RCC 7860 (cell line): ENCODE data around the gene ATF6.
A peak's percentile ranks its signal among the peaks of the same experiment; 100 is the strongest.
"Not testable (repeated sequence)": the region's sequence is repeated elsewhere in the genome, so short reads cannot be mapped to it uniquely, and the experiment has no call there.

Experiments
- DNase-seq: peaks from one replicate; pipeline ENCODE4 v3.0.0-alpha.2; 2015; ENCODE audit warnings: low spot score
- FAIRE-seq: peaks from 2 replicates; lab custom pipeline; 2012; peaks lifted over from hg19 to GRCh38; lab: Jason Lieb, UNC

The ATF6 gene

GRCh38 chr1:161731981-161732718, 34.0 kb upstream of the ATF6 start:
- FAIRE-seq (no peak), DNase-seq (no peak)

GRCh38 chr1:161733526-161733925, 32.6 kb upstream of the ATF6 start:
- DNase-seq: peak; percentile 55
- peak; percentile 66 for FAIRE-seq

GRCh38 chr1:161735837-161736236, 30.3 kb upstream of the ATF6 start:
- DNase-seq: no peak

GRCh38 chr1:161736335-161736969, 29.7 kb upstream of the ATF6 start:
- DNase-seq: no peak
- FAIRE-seq: no peak

More at GRCh38 chr1:161735837-161736236, 30.3 kb upstream of the ATF6 start:
- FAIRE-seq: no peak

- FAIRE-seq: no peak
- DNase-seq: no peak
These were observed 28.5 kb upstream of the ATF6 start for GRCh38 chr1:161737625-161738024.

- no peak for FAIRE-seq
- peak; percentile 40 for DNase-seq
These were observed 27.4 kb upstream of the ATF6 start for GRCh38 chr1:161738627-161739287.

GRCh38 chr1:161739865-161740566, 26.1 kb upstream of the ATF6 start:
- DNase-seq (no peak), FAIRE-seq (no peak)

GRCh38 chr1:161740921-161741320, 25.2 kb upstream of the ATF6 start:
- FAIRE-seq (no peak), DNase-seq (no peak)

- DNase-seq: no peak
- no peak for FAIRE-seq
These were observed 22.9 kb upstream of the ATF6 start for GRCh38 chr1:161743231-161743630.

GRCh38 chr1:161747801-161748200, 18.3 kb upstream of the ATF6 start:
- DNase-seq: no peak
- FAIRE-seq: no peak

- DNase-seq (peak; percentile 89), FAIRE-seq (peak; percentile 49)
These were observed 16.4 kb upstream of the ATF6 start, which contains the start of gene DUSP12 for GRCh38 chr1:161749509-161750407. DUSP12 (plus strand) TSS chr1:161749786; CDS start chr1:161749802, 16 bp downstream.

- DNase-seq (no peak), FAIRE-seq (no peak)
These were observed 2.5 kb upstream of the ATF6 start for GRCh38 chr1:161763522-161764098.

GRCh38 chr1:161768461-161768860, 2.3 kb downstream of the ATF6 start:
- DNase-seq (no peak), FAIRE-seq (no peak)

- DNase-seq (no peak), FAIRE-seq (no peak)
These were observed 3.0 kb downstream of the ATF6 start for GRCh38 chr1:161768986-161769672.

GRCh38 chr1:161769673-161770045, 3.5 kb downstream of the ATF6 start:
- FAIRE-seq, DNase-seq: not testable (repeated sequence)

- DNase-seq: no peak
- no peak for FAIRE-seq
These were observed 4.1 kb downstream of the ATF6 start for GRCh38 chr1:161770250-161770649.

- DNase-seq (no peak), FAIRE-seq (no peak)
These were observed 5.0 kb downstream of the ATF6 start for GRCh38 chr1:161771161-161771560.

GRCh38 chr1:161771973-161772372, 5.9 kb downstream of the ATF6 start:
- DNase-seq (no peak), FAIRE-seq (no peak)

- FAIRE-seq (no peak), DNase-seq (no peak)
These were observed 6.3 kb downstream of the ATF6 start for GRCh38 chr1:161772397-161772796.
